ENCODE measurements around the gene ZNRF3. TPM values are rescaled to one million over a fixed set of nuclear protein-coding genes. Genes with fewer than 3 reads are reported as not detected.

The ZNRF3 gene
- total RNA-seq, 2 donors from 2014 or later: 7.8 to 8.6 TPM

- H3K27ac ChIP-seq: no peak overlapping the region
- no peaks in the 10 kb centered on the region for H3K27me3 ChIP-seq
- ATAC-seq (no peak), DNase-seq (no peak)
- 33 to 36% methylated on average over 7 of the region's 7 CpGs for WGBS, 2 donors
- H3K4me3 ChIP-seq: no peak overlapping the region
- no peaks in the 10 kb centered on the region for H3K4me1 ChIP-seq
- H3K9me3 ChIP-seq: no peaks in the 10 kb centered on the region
- H3K36me3 ChIP-seq (replicated peaks in 1 of 2; ENCODE audit: insufficient read depth in 1 of 2, low read depth in 2 of 2): no peaks in the 10 kb centered on the region
- TF ChIP-seq POLR2A (IDR thresholded peaks at IDR 0.05) (no peak), CTCF (IDR thresholded peaks at IDR 0.05) (no peak)
- intact Hi-C loops (cut with DNase I): loop anchor here (10.0 kb wide), 1 partner anchor 189 kb away; no protein-coding TSS in a partner anchor
Measured at GRCh38 chr22:29065468-29066190, 182.3 kb downstream of the ZNRF3 start.

- DNase-seq (no peak), ATAC-seq (no peak)
- Histone ChIP-seq H3K4me1 (peaks cover 29% of the 10 kb centered on the region), H3K4me3 (no peak overlapping the region), H3K27ac (no peak overlapping the region), H3K27me3 (no peaks in the 10 kb centered on the region), H3K36me3 (replicated peaks in 1 of 2; ENCODE audit: insufficient read depth in 1 of 2, low read depth in 2 of 2) (no peaks in the 10 kb centered on the region), H3K9me3 (no peaks in the 10 kb centered on the region)
- WGBS, 2 donors: 57 to 58% methylated on average over 4 of the region's 4 CpGs
- intact Hi-C loops (cut with DNase I): loop anchor here (10.0 kb wide), 1 partner anchor 185 kb away; no protein-coding TSS in a partner anchor
- no peak for TF ChIP-seq CTCF (IDR thresholded peaks at IDR 0.05)
- no peak for TF ChIP-seq POLR2A (IDR thresholded peaks at IDR 0.05)
Measured at GRCh38 chr22:29069463-29069862, 186.1 kb downstream of the ZNRF3 start.

- TF ChIP-seq CTCF (IDR thresholded peaks at IDR 0.05): no peak
- no peak for TF ChIP-seq POLR2A (IDR thresholded peaks at IDR 0.05)
- DNase-seq (no peak), ATAC-seq (no peak)
- Histone ChIP-seq H3K36me3 (replicated peaks in 1 of 2; ENCODE audit: insufficient read depth in 1 of 2, low read depth in 2 of 2) (no peaks in the 10 kb centered on the region), H3K4me3 (no peak overlapping the region), H3K27me3 (no peaks in the 10 kb centered on the region), H3K4me1 (peaks cover 29% of the 10 kb centered on the region), H3K27ac (no peak overlapping the region), H3K9me3 (no peaks in the 10 kb centered on the region)
- WGBS, 2 donors: 94 to 96% methylated on average over 4 of the region's 4 CpGs
- intact Hi-C loops (cut with DNase I): no loop called here
Measured at GRCh38 chr22:29070490-29070889, 187.1 kb downstream of the ZNRF3 start.

GRCh38 chr22:29071261-29072045, 188.1 kb downstream of the ZNRF3 start:
- TF ChIP-seq CTCF (IDR thresholded peaks at IDR 0.05) (no peak), POLR2A (IDR thresholded peaks at IDR 0.05) (no peak)
- ATAC-seq (no peak), DNase-seq (peak; percentile 32 to 73 (median 53))
- Histone ChIP-seq H3K4me1 (peaks cover 29% of the 10 kb centered on the region), H3K4me3 (no peak overlapping the region), H3K36me3 (replicated peaks in 1 of 2; ENCODE audit: insufficient read depth in 1 of 2, low read depth in 2 of 2) (no peaks in the 10 kb centered on the region), H3K27ac (no peak overlapping the region), H3K9me3 (no peaks in the 10 kb centered on the region), H3K27me3 (no peaks in the 10 kb centered on the region)
- 16 to 29% methylated on average over 24 to 58 of the region's 60 CpGs for WGBS, 2 donors
- intact Hi-C loops (cut with DNase I): no loop called here

Measured in body of pancreas (tissue), 4 donors.